ENCODE measurements around the gene RIT1.
"Not testable (repeated sequence)": the region's sequence is repeated elsewhere in the genome, so short reads cannot be mapped to it uniquely, and the experiment has no call there.

DNA sequence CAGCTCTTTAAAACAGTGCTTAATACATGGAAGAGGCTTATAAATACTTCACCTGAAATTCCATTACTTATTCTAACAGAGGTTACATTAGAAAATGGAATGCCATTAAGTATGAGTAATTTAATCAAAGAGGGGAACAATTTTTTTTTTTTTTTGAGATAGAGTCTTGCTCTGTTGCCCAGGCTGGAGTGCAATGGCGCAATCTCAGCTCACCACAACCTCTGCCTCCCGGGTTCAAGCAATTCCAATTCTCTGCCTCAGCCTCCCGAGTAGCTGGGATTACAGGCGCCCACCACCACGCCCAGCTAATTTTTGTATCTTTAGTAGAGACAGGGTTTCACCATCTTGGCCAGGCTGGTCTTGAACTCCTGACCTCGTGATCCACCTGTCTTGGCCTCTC lies 15.5 kb downstream of the RIT1 start:
- not testable (repeated sequence) for TF ChIP-seq ESRRA (CRISPR knock-in tag; IDR thresholded peaks at IDR 0.05; ENCODE audit: low read depth); TSC22D2 (CRISPR knock-in tag; IDR thresholded peaks at IDR 0.05; ENCODE audit: borderline replicate concordance); POLR2A (IDR thresholded peaks at IDR 0.05; ENCODE audit: insufficient read depth in 1 of 2, low read depth in 2 of 2, low read length in 2 of 2); ZNF709 (CRISPR knock-in tag; IDR thresholded peaks at IDR 0.05); BRD4 (CRISPR knock-in tag; IDR thresholded peaks at IDR 0.05); BRCA1 (CRISPR knock-in tag; IDR thresholded peaks at IDR 0.05); ZNF446 (CRISPR knock-in tag; IDR thresholded peaks at IDR 0.05); SP5 (CRISPR knock-in tag; IDR thresholded peaks at IDR 0.05; ENCODE audit: borderline replicate concordance, low read depth); ZNF10 (CRISPR knock-in tag; IDR thresholded peaks at IDR 0.05; ENCODE audit: borderline replicate concordance, low read depth); RAD21 (CRISPR knock-in tag; IDR thresholded peaks at IDR 0.05); THYN1 (CRISPR knock-in tag; IDR thresholded peaks at IDR 0.05; ENCODE audit: borderline replicate concordance, low read depth); SRF (IDR thresholded peaks at IDR 0.05; ENCODE audit: low read depth, low read length); ZNF746 (CRISPR knock-in tag; IDR thresholded peaks at IDR 0.05)
- TF ChIP-seq, protein P1, sequence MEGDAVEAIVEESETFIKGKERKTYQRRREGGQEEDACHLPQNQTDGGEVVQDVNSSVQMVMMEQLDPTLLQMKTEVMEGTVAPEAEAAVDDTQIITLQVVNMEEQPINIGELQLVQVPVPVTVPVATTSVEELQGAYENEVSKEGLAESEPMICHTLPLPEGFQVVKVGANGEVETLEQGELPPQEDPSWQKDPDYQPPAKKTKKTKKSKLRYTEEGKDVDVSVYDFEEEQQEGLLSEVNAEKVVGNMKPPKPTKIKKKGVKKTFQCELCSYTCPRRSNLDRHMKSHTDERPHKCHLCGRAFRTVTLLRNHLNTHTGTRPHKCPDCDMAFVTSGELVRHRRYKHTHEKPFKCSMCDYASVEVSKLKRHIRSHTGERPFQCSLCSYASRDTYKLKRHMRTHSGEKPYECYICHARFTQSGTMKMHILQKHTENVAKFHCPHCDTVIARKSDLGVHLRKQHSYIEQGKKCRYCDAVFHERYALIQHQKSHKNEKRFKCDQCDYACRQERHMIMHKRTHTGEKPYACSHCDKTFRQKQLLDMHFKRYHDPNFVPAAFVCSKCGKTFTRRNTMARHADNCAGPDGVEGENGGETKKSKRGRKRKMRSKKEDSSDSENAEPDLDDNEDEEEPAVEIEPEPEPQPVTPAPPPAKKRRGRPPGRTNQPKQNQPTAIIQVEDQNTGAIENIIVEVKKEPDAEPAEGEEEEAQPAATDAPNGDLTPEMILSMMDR (CRISPR knock-in tag; IDR thresholded peaks at IDR 0.05) = not testable (repeated sequence)
